Colonic mucosa (tissue), 4 donors: ENCODE data around the gene CNOT4. TPM values are rescaled to one million over a fixed set of nuclear protein-coding genes. Genes with fewer than 3 reads are reported as not detected.
A peak's percentile ranks its signal among the peaks of the same experiment; 100 is the strongest.

Experiments
- DNase-seq: peaks from one replicate; pipeline ENCODE4 v3.0.0-alpha.2; 2020
- H3K27ac ChIP-seq: fragments of 200-600 bp; one replicate; pipeline ENCODE4 v1.8.0; 2021
- H3K27me3 ChIP-seq: fragments of 200-600 bp; one replicate; pipeline ENCODE4 v1.8.0; 2021
- H3K36me3 ChIP-seq: fragments of 200-600 bp; one replicate; pipeline ENCODE4 v1.8.0; 2021
- H3K4me1 ChIP-seq: fragments of 200-600 bp; one replicate; pipeline ENCODE4 v1.8.0; 2021; ENCODE audit warnings: mild to moderate bottlenecking
- H3K4me3 ChIP-seq: fragments of 200-600 bp; one replicate; pipeline ENCODE4 v1.8.0; 2021
- H3K9ac ChIP-seq, 2 donors: one replicate each; pipeline ENCODE4 v1.7.0; 2013; ENCODE audit warnings: control low read depth in 2 of 2, low read depth in 2 of 2, low read length in 2 of 2
- H3K9me3 ChIP-seq: fragments of 200-600 bp; one replicate; pipeline ENCODE4 v1.8.0; 2021
- CTCF ChIP-seq: fragments of 200-600 bp; IDR thresholded peaks from one replicate; pipeline ENCODE4 v1.8.0; 2022; ENCODE audit warnings: antibody characterized with exemption, mild to moderate bottlenecking
- intact Hi-C: fragments of 100-400 bp; cut with DNase I; formaldehyde crosslinking; loops from one replicate; pipeline ENCODE4 v1.14.1; 2022
- total RNA-seq, 2 donors: library from RNA; stranded (reverse); fragmentation: NEBNext Ultra II Directional in 1 of 2; extraction: Animal tissue kit (Norgen Biotek cat#: 25700) in 1 of 2; gene quantifications; one replicate each; pipeline ENCODE4 v1.2.1, GENCODE V29; 2021
- donor health status: healthy.
- donor health status: DM: no; HTN: no; CAD: no.
- donor health status: DM: no; HTN: no; CAD: no.

Gene CNOT4
- total RNA-seq, 2 donors from 2014 or later: 14.7 to 20.9 TPM

- Histone ChIP-seq H3K27ac (no peak overlapping the region), H3K9me3 (no peaks in the 10 kb centered on the region), H3K27me3 (no peaks in the 10 kb centered on the region), H3K9ac (no peak overlapping the region), H3K4me1 (no peaks in the 10 kb centered on the region), H3K4me3 (no peak overlapping the region), H3K36me3 (no peaks in the 10 kb centered on the region)
- DNase-seq: peak; percentile 40
- no peak for TF ChIP-seq CTCF
- intact Hi-C loops: no loop called here
Measured at GRCh38 chr7:135317676-135318325, 192.1 kb downstream of the CNOT4 start.

- intact Hi-C loops: no loop called here
- no peak for DNase-seq
- Histone ChIP-seq H3K27me3 (no peaks in the 10 kb centered on the region), H3K9me3 (no peaks in the 10 kb centered on the region), H3K9ac (no peak overlapping the region), H3K4me3 (no peak overlapping the region), H3K36me3 (no peaks in the 10 kb centered on the region), H3K27ac (no peak overlapping the region), H3K4me1 (no peaks in the 10 kb centered on the region)
- no peak for TF ChIP-seq CTCF
Measured at GRCh38 chr7:135316648-135317313, 193.1 kb downstream of the CNOT4 start.

GRCh38 chr7:135313971-135314370, 195.9 kb downstream of the CNOT4 start:
- Histone ChIP-seq H3K9me3 (no peaks in the 10 kb centered on the region), H3K27me3 (no peaks in the 10 kb centered on the region), H3K27ac (no peak overlapping the region), H3K4me1 (no peaks in the 10 kb centered on the region), H3K36me3 (no peaks in the 10 kb centered on the region), H3K4me3 (no peak overlapping the region), H3K9ac (no peak overlapping the region)
- no peak for TF ChIP-seq CTCF
- DNase-seq: no peak
- intact Hi-C loops: no loop called here

Other genes starting within 250 kb of the CNOT4 start
- 10 to 100 TPM; 38.0 to 58.4 TPM for gene NUP205, start 47.8 kb upstream of the CNOT4 start, total RNA-seq
- 10 to 100 TPM; 25.7 to 27.4 TPM for gene STMP1, start 152.4 kb upstream of the CNOT4 start, total RNA-seq
- not detected for gene SLC13A4, start 218.1 kb upstream of the CNOT4 start, total RNA-seq
- 1 to 10 TPM in 1 of 2 donors, under 1 TPM in 1; 0.45 to 1.1 TPM for gene FAM180A, start 238.7 kb upstream of the CNOT4 start, total RNA-seq